Astrocyte of the cerebellum (primary cell): ENCODE data around the gene CAMK1.
A peak's percentile ranks its signal among the peaks of the same experiment; 100 is the strongest.

Experiments
- DNase-seq: peaks from one replicate; pipeline ENCODE4 v3.0.0-alpha.2; 2011; ENCODE audit warnings: low read depth
- H3K4me3 ChIP-seq: 2 replicates; pipeline ENCODE4 v1.5.1; 2011; ENCODE audit warnings: mild to moderate bottlenecking, low read depth, low read length, moderate library complexity
- in situ Hi-C: cut with HindIII; loops from 2 replicates; pipeline ENCODE4 v1.10.0; 2017; ENCODE audit warnings: low sequenced_read_pairs
- TF ChIP-seq, protein P1 (sequence below): IDR thresholded peaks from 2 replicates; pipeline ENCODE4 v1.5.1; 2012; ENCODE audit warnings: low read length, low read depth, moderate library complexity, mild to moderate bottlenecking; ENCODE audit errors: missing control alignments

The CAMK1 gene

DNA sequence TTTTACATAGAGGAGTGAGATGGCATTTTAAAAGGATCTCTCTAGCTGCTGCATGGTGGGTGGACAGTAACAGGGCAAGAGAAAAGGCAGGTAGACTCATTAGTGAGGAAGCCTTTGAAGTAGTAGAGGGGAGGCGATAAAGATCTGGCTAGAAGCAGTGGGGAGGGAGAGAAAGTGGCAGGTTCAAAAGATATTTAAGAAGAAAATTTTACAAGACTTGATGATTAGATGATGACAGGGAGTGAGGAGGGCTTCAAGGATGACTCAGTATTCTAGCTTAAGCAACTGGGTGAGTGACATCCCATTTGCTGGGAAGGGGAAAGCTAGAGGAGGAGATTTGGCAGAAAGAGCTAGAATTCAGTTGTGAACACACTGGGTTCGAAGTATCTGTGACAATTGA, 42.0 kb downstream of the CAMK1 start:
- no peak for DNase-seq
- H3K4me3 ChIP-seq = no peak overlapping the region
- TF ChIP-seq, protein P1, sequence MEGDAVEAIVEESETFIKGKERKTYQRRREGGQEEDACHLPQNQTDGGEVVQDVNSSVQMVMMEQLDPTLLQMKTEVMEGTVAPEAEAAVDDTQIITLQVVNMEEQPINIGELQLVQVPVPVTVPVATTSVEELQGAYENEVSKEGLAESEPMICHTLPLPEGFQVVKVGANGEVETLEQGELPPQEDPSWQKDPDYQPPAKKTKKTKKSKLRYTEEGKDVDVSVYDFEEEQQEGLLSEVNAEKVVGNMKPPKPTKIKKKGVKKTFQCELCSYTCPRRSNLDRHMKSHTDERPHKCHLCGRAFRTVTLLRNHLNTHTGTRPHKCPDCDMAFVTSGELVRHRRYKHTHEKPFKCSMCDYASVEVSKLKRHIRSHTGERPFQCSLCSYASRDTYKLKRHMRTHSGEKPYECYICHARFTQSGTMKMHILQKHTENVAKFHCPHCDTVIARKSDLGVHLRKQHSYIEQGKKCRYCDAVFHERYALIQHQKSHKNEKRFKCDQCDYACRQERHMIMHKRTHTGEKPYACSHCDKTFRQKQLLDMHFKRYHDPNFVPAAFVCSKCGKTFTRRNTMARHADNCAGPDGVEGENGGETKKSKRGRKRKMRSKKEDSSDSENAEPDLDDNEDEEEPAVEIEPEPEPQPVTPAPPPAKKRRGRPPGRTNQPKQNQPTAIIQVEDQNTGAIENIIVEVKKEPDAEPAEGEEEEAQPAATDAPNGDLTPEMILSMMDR = no peak
- in situ Hi-C loops = no loop called here

DNA sequence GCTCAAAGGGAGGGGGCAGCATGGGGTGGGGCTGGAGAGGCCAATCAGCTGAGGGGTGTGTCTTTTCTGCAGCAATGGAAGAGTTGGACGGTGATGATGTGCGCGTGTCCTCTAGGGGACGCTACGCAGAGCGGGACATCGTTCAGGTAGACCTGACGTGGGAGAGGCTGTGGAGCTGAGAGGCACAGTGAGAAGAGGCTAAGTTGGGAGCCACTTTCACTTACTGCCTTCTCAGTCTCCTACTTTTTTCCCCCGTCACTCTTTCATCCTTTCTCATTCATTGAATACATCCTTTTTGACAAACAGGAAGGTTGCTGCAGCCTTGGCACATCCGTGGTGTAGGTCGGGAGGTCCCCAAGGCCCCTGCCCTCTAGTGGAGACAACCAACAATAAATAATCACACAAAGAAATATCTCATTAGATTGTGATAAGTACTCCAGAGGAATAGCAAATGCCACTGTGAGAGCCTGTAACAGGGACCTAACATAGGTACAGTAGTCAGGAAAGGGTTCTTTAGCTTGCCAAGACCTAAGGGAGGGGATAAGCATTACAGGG, 42.6 kb downstream of the CAMK1 start:
- TF ChIP-seq, protein P1 = peak; percentile 8
- in situ Hi-C loops = no loop called here
- no peak overlapping the region for H3K4me3 ChIP-seq
- DNase-seq = no peak

DNA sequence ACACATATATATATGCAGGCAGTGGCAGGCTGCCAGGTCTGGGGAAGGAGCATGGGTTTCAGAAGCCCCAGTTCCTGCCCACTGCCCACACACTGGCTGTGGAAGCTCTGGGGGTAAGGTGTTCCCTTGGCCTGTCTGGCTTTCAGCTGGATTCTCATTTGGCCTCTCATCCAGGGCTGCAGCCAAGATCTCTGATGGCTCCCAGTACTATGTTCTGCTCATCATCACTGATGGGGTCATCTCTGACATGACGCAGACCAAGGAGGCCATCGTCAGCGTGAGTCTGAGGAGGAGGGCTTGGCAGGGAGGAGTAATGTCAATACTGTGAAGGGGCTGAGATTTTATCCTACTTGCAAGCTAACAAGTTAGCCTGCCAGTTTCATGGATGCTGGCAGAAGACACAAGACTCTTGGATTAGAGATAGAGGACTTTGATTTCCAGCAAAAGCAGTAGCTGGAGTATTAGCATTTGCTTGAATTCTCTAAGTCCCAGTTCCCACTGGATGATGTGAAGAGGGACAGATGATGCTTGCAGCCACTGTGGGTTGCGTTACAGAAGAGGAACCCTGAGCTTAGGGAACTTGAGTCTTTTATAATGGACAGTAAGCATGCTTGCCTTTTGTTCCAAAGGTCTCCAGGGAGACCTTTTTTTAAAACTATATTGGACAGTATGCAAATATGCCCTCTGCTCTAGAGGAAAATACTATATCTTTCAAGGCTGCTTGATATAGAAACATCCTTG, 43.8 kb downstream of the CAMK1 start:
- TF ChIP-seq, protein P1 = no peak
- no peak overlapping the region for H3K4me3 ChIP-seq
- DNase-seq = no peak
- in situ Hi-C loops = no loop called here

DNA sequence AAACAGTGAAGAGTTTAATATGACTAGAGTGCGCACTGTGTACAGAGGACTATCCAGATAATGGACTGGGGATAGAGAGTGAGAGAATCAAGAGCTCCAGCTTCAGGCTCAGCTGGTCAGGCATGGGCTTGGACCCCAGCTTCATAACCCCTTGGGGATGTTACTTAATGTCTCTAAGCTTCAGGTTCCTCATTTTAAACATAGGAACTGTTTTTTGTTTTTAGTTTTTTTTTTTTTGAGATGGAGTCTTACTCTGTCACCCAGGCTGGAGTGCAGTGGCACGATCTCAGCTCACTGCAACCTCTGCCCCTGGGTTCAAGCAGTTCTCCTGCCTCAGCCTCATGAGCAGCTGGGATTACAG, 48.1 kb downstream of the CAMK1 start:
- no peak for DNase-seq
- no peak overlapping the region for H3K4me3 ChIP-seq
- in situ Hi-C loops = no loop called here
- TF ChIP-seq, protein P1 = no peak

DNA sequence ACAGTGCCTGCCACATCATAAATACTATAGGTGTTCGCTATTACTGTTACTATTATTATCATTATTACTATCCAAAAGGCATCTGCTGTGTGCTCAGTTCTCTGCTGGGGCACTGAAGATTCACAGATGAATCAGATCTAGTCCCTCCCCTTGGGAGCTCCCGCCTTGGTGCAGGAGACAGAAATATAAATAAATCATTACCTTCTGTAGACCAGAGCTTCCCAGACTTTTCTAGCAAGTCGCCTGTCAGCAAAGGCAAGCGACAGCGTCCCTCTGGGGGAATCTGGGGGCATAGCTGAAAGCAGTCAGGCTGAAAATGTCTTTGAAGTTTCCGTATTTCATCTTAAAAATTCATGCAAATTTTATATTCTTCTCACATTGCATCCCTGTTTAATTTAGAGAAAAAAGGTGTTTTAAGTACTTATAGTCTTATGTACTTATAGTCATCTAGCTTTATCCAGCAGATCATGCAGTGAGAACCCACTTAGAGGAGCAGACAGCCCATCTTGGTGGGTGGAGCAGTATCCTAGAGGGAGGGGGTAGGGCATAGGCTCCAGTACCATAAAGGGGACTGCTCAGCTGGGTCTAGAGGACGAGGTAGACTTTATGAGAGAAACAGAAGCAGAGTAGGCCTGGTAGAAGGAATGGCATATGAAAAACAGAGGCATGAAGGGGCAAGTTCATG, 48.6 kb downstream of the CAMK1 start:
- H3K4me3 ChIP-seq = no peak overlapping the region
- in situ Hi-C loops = no loop called here

DNA sequence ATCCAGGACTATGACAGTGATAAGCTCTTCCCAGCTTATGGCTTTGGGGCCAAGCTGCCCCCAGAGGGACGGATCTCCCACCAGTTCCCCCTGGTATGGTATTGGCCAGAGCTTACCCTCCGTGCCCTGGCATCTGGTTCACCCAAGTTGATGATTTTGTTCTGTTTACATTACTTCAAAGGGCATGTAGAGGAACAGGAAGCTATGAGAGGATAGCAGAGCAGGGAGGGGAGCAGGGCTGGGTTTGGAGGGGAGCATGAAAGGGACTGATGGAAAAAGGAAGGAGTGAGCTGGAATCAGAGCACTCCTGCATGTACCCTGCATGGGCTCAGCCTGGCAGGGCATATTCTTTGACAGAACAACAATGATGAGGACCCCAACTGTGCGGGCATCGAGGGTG, 51.6 kb downstream of the CAMK1 start:
- in situ Hi-C loops = no loop called here
- TF ChIP-seq, protein P1 = no peak
- DNase-seq = no peak
- no peak overlapping the region for H3K4me3 ChIP-seq

More for the DNA sequence above, 48.6 kb downstream of the CAMK1 start:
- DNase-seq = no peak
- TF ChIP-seq, protein P1 = no peak
